NCI-H2196 treated with DMSO at 0.1 percent for 48 hours (cell line): ENCODE results near the gene SERINC5.
"Not testable (repeated sequence)": the region's sequence is repeated elsewhere in the genome, so short reads cannot be mapped to it uniquely, and the experiment has no call there.

Experiments used
- DNase-seq: peaks from one replicate; lab custom pipeline; 2025; ENCODE audit not compliant: unreplicated experiment; lab: John Stamatoyannopoulos, UW

Gene SERINC5

GRCh38 chr5:80255811-80256712, at the start of gene SERINC5:
TSS of gene SERINC5 (minus strand) at chr5:80256048. CDS start at chr5:80255922, 126 bp downstream.
- DNase-seq, result no peak

GRCh38 chr5:80302636-80303035, 46.8 kb upstream of the SERINC5 start:
- DNase-seq, result no peak

DNA sequence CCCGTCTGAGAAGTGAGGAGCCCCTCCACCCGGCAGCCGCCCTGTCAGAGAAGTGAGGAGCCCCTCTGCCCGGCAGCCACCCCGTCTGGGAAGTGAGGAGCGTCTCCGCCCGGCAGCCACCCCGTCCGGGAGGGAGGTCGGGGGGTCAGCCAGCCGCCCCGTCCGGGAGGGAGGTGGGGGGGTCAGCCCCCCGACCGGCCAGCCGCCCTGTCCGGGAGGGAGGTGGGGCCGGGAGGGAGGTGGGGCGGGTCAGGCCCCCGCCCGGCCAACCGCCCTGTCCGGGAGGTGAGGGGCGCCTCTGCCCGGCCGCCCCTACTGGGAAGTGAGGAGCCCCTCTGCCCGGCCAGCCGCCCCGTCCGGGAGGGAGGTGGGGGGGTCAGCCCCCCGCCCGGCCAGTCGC, 45.5 kb upstream of the SERINC5 start:
- DNase-seq, result not testable (repeated sequence)

GRCh38 chr5:80300796-80301195, 44.9 kb upstream of the SERINC5 start:
- not testable (repeated sequence) for DNase-seq

DNA sequence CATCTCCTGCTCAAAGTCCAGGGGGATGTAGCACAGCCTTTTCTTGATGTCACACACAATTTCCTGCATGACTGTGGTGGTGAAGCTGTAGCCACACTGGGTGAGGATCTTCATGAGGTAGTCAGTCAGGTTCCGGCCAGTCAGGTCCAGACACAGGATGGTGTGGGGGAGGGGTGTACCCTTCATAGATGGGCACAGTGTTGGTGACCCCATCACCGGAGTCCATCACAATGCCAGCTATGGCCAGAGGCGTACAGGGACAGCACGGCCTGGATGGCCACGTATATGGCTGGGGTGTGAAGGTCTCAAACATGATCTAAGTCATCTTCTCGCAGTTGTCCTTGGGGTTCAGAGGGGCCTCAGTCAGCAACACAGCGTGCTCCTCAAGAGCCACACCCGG, 44.3 kb upstream of the SERINC5 start:
- no peak for DNase-seq

- no peak for DNase-seq
Observed at GRCh38 chr5:80299601-80300000, 43.8 kb upstream of the SERINC5 start.

- no peak for DNase-seq
Observed at GRCh38 chr5:80296121-80296520, 40.3 kb upstream of the SERINC5 start.

DNA sequence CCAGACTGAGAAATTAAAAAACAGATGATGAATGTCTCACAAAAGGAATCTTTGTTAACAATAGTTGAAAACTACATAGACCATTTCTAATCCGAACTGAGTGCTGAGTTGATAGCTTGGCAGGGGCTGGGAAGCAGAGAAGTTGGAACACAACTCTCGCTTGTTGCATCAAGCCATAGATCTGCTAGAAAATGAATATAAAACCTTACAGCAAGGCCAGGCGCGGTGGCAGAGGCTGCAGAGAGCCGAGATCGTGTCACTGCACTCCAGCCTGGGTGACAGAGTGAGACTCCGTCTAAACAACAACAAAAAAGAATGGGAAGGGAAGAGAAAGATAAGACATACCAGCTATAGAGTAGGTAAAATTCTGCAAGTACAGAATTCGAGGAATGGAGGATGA, 35.9 kb upstream of the SERINC5 start:
- no peak for DNase-seq

DNA sequence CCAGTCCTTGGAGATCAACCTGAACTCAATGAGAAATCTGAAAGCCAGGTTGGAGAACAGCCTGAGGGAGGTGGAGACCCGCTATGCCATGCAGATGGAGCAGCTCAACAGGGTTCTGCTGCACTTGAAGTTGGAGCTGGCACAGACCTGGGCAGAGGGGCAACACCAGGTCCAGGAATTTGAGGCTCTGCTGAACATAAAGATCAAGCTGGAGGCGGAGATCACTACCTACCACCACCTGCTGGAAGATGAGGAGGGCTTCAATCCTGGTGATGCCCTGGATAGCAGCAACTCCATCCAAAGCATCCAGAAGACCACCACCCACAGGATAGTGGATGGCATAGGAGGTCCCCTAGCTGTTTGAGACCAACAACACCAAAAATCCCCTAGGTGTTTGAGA, 33.5 kb upstream of the SERINC5 start:
- DNase-seq, result no peak

DNA sequence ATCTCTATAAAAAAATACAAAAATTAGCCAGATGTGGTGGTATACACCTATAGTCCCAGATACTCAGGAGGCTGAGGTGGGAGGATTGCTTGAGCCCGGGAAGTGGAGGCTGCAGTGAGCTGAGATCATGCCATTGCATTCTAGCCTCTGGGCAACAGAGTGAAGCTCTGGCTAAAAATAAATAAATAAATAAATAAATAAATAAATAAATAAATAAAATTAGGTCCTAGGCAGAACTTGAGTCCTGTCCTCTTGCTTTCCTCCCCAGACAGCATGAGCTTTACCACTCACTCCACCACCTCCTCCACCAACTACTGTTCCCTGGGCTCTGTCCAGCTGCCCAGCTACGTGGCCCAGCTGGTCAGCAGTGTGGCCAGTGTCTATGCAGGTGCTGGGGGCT, 32.3 kb upstream of the SERINC5 start:
- no peak for DNase-seq

DNA sequence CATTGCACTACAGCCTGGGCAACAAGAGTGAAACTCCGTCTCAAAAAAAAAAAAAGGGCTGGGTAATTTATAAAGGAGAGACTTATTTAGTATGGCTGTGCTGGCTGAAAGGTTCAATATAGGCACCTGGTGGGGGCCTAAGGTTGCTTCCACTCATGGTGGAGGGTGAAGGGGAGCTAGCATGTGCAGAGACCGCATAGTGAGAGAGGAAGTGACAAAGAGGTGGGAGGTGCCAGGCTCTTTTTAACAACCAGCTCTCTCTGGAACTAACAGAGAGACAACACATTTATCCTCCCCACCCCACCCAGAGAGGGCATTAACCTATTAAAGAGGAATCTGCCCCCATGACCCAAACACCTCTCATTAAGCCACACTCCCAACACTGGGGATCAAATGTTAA, 28.9 kb upstream of the SERINC5 start:
- DNase-seq, result no peak

DNA sequence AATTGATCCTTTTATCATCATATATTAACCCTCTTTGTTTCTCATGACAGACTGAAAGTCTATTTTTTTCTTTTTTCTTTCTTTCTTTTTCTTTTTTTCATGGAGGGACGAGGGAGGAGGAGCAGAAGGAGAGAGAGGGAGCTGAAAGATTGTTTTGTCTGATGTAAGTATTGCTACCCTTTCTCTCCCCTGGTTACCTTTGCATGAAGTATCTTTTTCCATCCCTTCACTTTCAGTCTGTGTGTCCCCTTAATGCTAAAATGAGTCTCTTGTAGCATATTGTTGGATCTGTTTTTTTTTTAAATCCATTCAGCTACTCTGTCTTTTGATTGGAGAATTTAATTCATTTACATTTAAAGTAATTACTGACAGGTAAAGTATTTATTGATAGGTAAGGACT, 27.5 kb upstream of the SERINC5 start:
- no peak for DNase-seq

DNA sequence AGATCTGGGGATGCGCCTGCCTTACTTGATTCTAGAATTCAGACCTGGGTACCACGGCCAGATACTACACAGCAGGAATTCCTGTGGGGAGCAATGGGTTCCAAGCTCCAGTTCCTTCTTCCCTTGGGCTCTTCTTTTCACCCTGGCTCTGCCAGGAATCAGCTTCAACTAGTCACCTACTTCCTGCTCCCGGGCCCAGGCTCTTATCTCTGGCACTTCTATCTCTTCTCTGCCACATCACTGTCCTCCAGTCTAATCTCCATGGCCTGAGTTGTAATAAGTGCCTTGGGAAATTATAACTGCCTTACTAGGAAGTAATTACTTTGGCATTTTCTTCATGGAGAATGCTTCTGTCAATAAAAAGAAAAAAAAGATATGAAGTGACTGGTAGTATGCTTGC, 26.2 kb upstream of the SERINC5 start:
- no peak for DNase-seq

- DNase-seq, result no peak
Observed at GRCh38 chr5:80277191-80277590, 21.3 kb upstream of the SERINC5 start.

- DNase-seq, result no peak
Observed at GRCh38 chr5:80276186-80276585, 20.3 kb upstream of the SERINC5 start.

DNA sequence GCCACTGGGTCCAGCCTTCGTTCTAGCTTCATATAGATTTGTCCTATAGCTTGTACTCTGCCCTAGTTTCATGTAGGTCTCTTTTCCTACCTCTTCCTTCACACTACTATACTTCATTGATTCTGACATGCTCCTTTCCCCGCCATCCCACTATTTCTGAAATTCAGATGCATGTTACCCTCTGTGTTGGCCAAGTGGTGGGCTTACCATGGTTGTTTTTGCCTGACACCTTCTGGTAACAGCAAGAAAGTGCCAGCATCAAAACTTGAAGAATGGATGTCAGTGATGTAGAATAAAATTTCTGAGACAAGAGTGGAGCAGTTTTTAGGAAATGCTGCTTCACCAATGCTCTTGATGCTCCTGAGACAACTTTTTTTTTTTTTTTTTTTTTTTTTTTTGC, 19.5 kb upstream of the SERINC5 start:
- DNase-seq, result no peak

DNA sequence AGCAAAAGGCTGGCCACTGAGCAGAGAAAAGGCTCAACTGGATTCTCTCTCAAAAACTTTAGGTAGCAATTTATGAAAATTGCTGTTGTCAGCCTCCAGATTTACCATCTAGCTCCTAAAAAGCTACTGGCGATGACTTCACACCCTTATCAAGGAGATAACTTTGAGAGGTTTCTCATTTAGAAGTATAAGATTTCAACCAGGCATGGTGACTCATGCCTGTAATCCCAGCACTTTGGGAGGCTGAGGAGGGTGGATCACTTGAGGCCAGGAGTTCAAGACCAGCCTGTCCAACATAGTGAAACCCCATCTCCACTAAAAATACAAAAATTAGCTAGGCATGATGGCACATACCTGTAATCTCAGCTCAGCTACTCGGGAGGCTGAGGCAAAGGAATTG, 14.7 kb upstream of the SERINC5 start:
- not testable (repeated sequence) for DNase-seq

DNA sequence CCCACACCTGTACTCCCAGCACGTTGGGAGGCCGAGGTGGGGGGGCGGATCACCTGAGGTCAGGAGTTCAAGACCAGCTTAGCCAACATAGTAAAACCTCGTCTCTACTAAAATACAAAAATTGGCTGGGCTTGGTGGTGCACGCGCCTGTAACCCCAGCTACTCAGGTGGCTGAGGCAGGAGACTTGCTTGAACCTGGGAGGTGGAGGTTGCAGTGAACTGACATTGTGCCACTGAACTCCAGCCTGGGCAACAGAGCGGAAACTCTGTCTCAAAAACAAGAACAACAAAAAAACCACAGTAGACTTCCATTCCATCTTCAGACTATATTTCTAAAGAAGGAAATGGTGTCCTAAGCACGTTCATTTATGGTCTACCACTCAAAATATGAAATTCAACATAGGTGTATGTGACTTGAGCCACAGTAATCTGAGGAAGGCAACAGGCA, 14.2 kb upstream of the SERINC5 start:
- no peak for DNase-seq

GRCh38 chr5:80268916-80269315, 13.1 kb upstream of the SERINC5 start:
- DNase-seq, result no peak

DNA sequence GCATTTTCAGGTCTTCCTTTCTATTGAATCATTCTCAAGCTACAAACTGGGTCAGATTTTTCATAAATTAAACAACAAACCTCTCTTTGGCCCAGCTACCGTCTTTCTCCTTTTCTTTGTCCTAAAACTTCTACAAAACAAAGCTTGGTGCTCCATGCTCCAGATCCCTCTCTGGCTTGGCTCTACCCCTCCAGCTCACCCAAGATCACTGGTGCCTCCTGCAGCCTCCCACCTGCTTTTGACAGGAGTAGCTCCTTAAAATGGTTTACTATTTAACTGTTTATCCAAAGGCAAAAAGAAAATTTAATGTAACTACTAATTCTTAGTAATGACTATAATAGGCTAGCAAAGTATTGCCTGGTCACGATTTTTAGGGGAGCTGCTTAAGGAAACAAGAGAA, 10.7 kb upstream of the SERINC5 start:
- no peak for DNase-seq

GRCh38 chr5:80260461-80260860, 4.6 kb upstream of the SERINC5 start:
- no peak for DNase-seq

- DNase-seq, result no peak
Observed at GRCh38 chr5:80259511-80260203, 3.8 kb upstream of the SERINC5 start.
